HG03521 (cell line): ENCODE data around the gene ARL8B.

Experiments used
- ATAC-seq: cut with Tn5 transposase; IDR thresholded peaks from one replicate; pipeline ENCODE4 v1.9.1; 2021; ENCODE audit warnings: mild to moderate bottlenecking, moderate library complexity; ENCODE audit not compliant: unreplicated experiment

ARL8B gene

DNA sequence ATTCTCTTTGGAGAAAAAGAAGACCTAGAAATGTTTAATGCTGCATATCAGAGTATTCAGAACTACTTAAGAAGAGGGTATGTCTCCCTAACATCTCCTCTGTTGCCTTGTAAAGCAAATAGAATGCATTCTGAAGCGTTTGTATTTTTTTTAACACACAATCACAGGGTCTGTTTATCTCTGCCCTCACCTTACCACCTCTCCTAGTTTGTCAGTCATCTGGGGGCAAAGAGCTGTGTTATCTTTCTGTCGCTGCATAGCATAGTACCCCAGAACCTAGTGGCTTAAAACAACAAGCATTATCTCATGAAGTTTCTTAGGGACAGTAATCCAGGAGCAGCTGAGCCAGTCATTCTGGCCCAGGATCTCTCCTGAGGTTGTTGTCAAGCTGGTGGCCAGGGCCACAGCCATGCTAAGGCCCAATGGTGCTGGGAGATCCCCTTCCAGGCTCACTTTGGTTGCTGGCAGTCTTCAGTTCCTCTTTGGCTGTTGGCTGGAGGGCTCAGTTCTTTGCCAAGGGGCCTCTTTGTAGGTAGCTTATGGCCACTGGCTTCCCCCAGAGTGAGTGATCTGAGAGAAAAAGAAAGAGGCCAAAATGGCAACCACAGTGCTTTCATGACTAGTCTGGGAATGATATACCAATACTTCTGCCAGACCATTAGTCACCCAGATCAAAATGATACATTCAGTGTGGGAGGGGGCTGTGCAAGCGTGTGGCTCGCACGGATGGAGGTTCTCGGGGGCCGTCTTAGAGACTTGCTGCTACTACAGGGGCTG is 83.3 kb downstream of the ARL8B start:
- peak; percentile 99 for ATAC-seq

DNA sequence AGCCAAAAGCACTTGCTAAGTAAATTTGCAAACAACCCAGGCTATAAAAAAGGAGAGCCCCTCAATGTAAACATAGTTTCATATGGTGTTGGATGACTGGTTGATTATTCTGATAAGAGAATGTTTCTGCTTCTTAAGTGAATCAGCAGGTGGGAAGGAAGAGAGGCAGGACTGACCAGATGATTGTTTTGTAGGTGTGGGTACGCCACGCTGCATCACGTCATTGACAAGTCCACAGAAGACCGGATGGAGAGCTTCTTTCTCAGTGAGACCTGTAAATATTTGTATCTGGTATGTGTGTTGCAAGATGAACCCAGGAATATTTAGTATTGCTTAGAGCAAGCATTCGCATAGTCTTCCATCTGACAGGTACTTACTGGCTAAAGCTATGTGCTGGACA is 88.8 kb downstream of the ARL8B start:
- no peak for ATAC-seq

DNA sequence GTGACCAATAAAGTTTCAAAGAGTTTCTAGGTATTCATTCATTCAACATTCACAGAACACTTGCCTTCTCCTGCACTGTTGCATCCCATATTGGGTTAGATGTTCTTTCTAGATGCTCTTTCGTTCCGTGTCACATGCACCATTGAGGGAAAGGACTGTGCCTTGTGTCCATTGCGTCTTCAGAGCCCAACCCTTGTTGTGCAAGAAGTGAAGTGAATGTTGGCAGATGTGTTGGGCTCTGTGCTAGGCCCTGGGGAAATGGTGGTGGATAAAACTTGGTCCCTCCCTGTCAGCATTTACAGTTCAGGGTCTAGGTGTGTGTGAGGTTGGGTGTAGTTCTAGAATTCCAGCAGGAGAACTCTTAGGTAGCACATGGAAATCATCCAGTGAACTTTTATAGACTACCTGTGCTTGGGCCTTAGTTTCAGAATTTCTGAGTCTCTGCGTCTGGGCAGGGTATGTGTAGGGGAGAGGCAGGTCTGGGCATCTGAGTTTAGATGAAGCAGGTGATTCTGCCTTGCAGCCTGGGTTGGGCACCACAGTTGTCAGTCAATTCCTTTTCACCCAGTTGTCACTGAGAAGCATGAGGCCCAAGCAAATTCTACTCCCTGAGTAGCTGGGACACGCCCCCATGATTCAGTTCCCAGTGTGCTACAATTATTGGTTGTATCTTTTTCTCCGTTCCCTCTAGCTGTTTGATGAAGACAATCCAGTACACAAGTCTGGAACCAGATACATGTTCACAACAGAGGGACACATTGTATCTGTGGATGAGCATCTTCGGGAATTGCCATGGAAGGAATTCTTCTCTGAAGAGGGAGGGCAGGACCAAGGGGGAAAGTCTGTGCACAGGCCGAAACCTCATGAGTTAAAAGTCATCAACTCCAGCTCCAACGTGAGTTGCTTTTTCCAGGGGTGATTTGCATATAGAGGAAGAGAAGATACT is 90.8 kb downstream of the ARL8B start:
- ATAC-seq = no peak

DNA sequence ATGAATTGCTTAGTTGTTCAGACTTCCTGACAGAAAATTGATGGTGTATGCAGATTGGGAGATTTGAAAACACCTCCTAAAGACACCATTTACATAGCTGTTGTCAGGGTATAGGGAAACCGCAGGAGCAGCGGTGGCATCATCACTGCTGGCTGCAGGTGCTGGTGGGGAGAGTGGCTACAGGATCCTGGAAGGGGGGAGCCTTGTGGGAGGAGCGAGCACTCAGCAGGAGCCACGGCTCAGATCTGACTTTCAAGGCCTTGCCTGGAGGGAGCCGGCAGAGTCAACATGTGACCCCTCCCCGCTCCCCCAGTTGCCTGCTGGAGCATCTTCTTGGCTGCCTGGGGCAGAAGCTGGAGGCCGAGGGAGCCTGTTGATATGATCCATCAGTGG is 91.5 kb downstream of the ARL8B start:
- no peak for ATAC-seq

DNA sequence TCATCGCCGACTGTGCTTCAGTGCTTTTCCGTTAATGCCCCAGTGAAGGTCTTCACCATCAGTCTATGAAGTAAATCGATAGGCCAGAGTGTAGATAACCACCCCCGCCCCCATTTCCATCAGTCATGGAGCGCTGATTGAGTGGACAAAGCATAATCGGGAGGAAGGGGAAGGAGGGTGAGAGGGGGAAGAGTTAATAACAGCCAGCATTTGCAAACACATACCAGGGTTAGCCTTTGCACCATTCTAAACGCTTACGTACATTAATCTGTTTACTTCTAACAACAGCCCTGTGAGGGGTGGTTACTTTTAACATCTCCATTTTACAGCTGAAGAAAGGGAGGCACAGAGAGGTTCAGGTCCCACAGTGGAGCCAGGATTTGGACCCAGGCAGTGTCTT is 92.3 kb downstream of the ARL8B start:
- no peak for ATAC-seq

DNA sequence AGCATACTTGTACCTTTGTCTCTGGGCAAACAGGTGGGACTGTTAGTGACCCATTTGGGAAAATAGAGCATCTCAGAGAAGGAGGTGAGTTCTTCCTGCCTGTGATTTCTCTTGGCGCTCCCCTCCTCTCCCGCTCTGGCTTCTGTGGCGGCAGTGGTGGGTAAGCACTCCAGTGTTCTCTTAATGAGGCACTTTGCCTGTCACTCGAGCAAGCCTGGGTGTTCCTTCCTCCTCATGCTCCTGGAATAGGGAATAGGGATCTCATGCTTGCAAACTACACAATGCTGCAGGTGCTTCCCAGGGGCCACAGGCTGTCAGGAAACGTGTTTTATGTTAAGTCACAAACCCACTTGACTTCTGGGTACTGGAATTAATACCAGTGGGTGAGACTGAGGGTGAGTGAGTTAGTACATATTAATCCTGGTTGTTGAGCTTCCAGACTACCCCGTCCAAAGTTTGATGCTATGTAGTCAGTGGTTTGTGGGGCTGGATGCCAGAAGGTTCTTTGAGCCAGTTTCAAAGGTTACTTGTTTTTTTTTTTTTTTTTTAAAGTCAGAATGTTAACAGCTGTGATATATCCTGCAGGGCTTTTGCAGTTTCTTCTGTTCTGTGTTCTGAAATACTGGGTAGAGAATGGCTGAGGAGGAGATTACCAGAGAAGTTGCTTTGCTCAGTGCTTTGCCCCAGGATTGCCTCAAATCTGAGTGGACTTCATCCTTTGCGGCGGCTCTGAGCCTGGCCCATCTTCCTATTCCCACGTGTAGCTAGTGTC is 95.9 kb downstream of the ARL8B start:
- no peak for ATAC-seq

- no peak for ATAC-seq
Observed at GRCh38 chr3:5218815-5219214, 96.7 kb downstream of the ARL8B start.

GRCh38 chr3:5219216-5219615 is 97.1 kb downstream of the ARL8B start:
- no peak for ATAC-seq

GRCh38 chr3:5220193-5220592 is 98.1 kb downstream of the ARL8B start:
- no peak for ATAC-seq

- ATAC-seq = no peak
Observed at GRCh38 chr3:5220667-5221431, 98.8 kb downstream of the ARL8B start.

- no peak for ATAC-seq
Observed at GRCh38 chr3:5221701-5222100, 99.6 kb downstream of the ARL8B start.

GRCh38 chr3:5222283-5223005 is 100.4 kb downstream of the ARL8B start:
- ATAC-seq = no peak

DNA sequence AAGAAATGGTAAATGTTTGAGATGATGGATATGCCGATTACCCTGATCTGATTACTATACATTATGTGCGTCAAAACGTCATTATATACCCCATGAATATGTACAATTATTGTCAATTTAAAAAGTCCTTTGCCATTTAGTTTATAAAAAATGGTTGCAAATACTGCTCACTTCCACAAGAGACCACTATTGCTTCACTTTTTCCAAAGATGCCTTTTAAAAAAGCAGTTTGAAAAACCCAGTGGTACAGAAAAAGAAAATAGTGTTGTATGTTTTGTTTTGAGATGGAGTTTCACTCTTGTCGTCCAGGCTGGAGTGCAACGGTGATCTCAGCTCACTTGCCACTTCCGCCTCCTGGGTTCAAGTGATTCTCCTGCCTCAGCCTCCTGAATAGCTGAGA is 104.7 kb downstream of the ARL8B start:
- no peak for ATAC-seq

GRCh38 chr3:5227812-5228211 is 105.7 kb downstream of the ARL8B start:
- ATAC-seq = no peak

- ATAC-seq = no peak
Observed at GRCh38 chr3:5229414-5229813, 107.3 kb downstream of the ARL8B start.
